Loucy (cell line): ENCODE results near the gene TMEM121.
A peak's percentile ranks its signal among the peaks of the same experiment; 100 is the strongest.

Experiments used
- H2AFZ ChIP-seq: fragments of 200-600 bp; sonication (generic); 2 replicates; pipeline ENCODE4 v1.6.0; 2016; ENCODE audit warnings: antibody characterized with exemption, mild to moderate bottlenecking, low read length, moderate library complexity
- H3F3A ChIP-seq: fragments of 200-600 bp; 2 replicates; pipeline ENCODE4 v1.6.0; 2016; ENCODE audit warnings: antibody characterized with exemption, low read depth, mild to moderate bottlenecking
- H3K27me3 ChIP-seq: fragments of 200-600 bp; sonication (generic); 2 replicates; pipeline ENCODE4 v1.6.1; 2014; ENCODE audit warnings: low read length, mild to moderate bottlenecking; ENCODE audit not compliant: insufficient read depth, poor library complexity, severe bottlenecking
- H3K36me3 ChIP-seq: fragments of 200-600 bp; sonication (generic); 2 replicates; pipeline ENCODE4 v1.6.1; 2016; ENCODE audit warnings: low read length; ENCODE audit not compliant: insufficient read depth
- H3K4me1 ChIP-seq: fragments of 200-600 bp; sonication (generic); 2 replicates; pipeline ENCODE4 v1.5.1; 2014; ENCODE audit warnings: low read length, mild to moderate bottlenecking; ENCODE audit not compliant: insufficient read depth, poor library complexity, severe bottlenecking
- H3K4me2 ChIP-seq: fragments of 200-600 bp; sonication (generic); 2 replicates; pipeline ENCODE4 v1.6.0; 2014; ENCODE audit warnings: antibody characterized with exemption, low read length, low read depth, mild to moderate bottlenecking; ENCODE audit not compliant: poor library complexity, severe bottlenecking
- H3K4me3 ChIP-seq: fragments of 200-600 bp; sonication (generic); 2 replicates; pipeline ENCODE4 v1.5.1; 2014; ENCODE audit warnings: low read length, mild to moderate bottlenecking, mixed read lengths; ENCODE audit not compliant: poor library complexity, severe bottlenecking
- H3K79me2 ChIP-seq: fragments of 200-600 bp; sonication (generic); 2 replicates; pipeline ENCODE4 v1.6.1; 2014; ENCODE audit warnings: low read length; ENCODE audit not compliant: insufficient read depth
- H3K9ac ChIP-seq: fragments of 200-600 bp; sonication (generic); 2 replicates; pipeline ENCODE4 v1.6.0; 2014; ENCODE audit warnings: mild to moderate bottlenecking, low read depth, low read length, moderate library complexity; ENCODE audit not compliant: poor library complexity, severe bottlenecking
- H3K9me2 ChIP-seq: fragments of 200-600 bp; sonication (generic); replicated peaks from 2 replicates; pipeline ENCODE4 v1.6.1; 2016; ENCODE audit warnings: low read depth, low read length, mixed read lengths
- H3K9me3 ChIP-seq: fragments of 200-600 bp; sonication (generic); 2 replicates; pipeline ENCODE4 v1.6.1; 2014; ENCODE audit warnings: mild to moderate bottlenecking, antibody characterized with exemption, low read length, low read depth; ENCODE audit not compliant: insufficient read depth
- H4K20me1 ChIP-seq: fragments of 200-600 bp; sonication (generic); 2 replicates; pipeline ENCODE4 v1.6.0; 2014; ENCODE audit warnings: antibody characterized with exemption, low read length, mild to moderate bottlenecking; ENCODE audit not compliant: insufficient read depth, poor library complexity, severe bottlenecking
- CTCF ChIP-seq: fragments of 200-600 bp; sonication (generic); conservative IDR thresholded peaks from 2 replicates; pipeline ENCODE4 v1.5.1; 2014; ENCODE audit warnings: mild to moderate bottlenecking, antibody characterized with exemption, low read length
- EZH2phosphoT487 ChIP-seq: fragments of 200-600 bp; IDR thresholded peaks from 2 replicates; pipeline ENCODE4 v1.6.1; 2018; ENCODE audit warnings: antibody characterized with exemption, mild to moderate bottlenecking, moderate library complexity, borderline replicate concordance

TMEM121 gene

DNA sequence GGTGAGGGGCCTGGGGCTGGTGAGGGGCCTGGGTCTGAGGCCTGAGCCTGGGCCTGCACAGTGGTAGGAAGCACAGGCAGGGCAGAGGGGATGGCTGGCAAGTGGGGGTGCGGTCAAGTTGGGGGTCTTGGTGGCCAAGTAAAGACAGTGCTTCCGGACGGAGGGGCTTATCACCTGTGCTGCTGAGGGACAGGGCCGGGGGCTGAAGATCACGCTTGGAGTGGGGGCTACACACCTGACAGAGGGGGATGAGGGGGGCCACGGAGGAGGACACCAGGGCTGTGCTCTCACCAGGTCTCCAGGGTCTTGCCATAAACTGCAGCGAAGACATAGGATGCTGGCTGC, 23.1 kb upstream of the TMEM121 start:
- Histone ChIP-seq H4K20me1 (no peaks in the 10 kb centered on the region), H3K9me2 (no peaks in the 10 kb centered on the region), H3K36me3 (no peaks in the 10 kb centered on the region), H3F3A (no peaks in the 10 kb centered on the region), H3K4me3 (no peak overlapping the region), H3K9me3 (no peaks in the 10 kb centered on the region), H3K9ac (no peak overlapping the region), H3K79me2 (no peaks in the 10 kb centered on the region), H2AFZ (no peak overlapping the region), H3K4me2 (no peak overlapping the region), H3K27me3 (no peaks in the 10 kb centered on the region), H3K4me1 (peaks cover 10% of the 10 kb centered on the region)
- TF ChIP-seq CTCF (no peak), EZH2phosphoT487 (no peak)

DNA sequence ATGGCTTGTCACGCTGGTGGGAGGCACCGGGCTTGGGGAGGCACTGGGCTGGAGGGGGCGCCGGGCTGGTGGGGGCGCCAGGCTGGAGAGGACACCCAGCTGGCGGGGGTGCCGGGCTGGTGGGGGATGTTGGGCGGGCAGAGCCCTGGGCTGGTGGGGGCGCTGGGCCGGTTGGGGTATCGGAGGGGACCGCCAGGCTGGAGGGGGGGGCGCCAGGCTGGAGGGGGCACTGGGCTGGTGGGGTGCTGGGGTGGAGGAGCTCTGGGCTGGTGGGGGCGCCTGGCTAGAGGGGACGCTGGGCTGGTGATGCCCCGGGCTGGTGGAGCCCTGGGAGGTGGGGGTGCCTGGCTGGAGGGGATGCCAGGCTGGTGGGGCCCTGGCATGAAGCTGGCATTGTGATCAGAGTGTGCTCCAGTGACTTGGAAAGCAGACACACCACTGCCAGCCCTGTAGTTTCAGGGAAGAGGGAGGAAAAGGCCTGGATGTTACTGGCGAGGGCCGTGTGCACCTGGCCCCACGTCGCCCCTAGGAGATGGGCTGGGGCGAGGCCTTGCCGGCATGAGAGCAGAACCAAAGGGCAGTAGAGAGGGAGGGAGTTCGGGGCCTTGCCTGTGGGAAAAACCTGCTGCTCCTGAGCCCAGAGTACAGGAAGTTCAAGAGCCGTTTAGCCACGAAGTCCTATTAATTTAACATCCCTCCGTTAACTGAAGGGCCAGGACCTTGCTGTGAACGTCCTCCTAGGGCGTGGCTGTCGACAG, 22.3 kb upstream of the TMEM121 start:
- H3K27me3 ChIP-seq, result no peaks in the 10 kb centered on the region
- H3K4me2 ChIP-seq, result peak overlapping the region; percentile 31
- H3K9me2 ChIP-seq, result no peaks in the 10 kb centered on the region
- H3K9me3 ChIP-seq, result no peaks in the 10 kb centered on the region
- no peak overlapping the region for H3K4me3 ChIP-seq
- no peak overlapping the region for H2AFZ ChIP-seq
- no peaks in the 10 kb centered on the region for H3F3A ChIP-seq
- TF ChIP-seq EZH2phosphoT487 (no peak), CTCF (no peak)
- peak overlapping the region; percentile 46 for H3K9ac ChIP-seq
- no peaks in the 10 kb centered on the region for H3K79me2 ChIP-seq
- no peaks in the 10 kb centered on the region for H4K20me1 ChIP-seq
- peaks cover 10% of the 10 kb centered on the region for H3K4me1 ChIP-seq
- no peaks in the 10 kb centered on the region for H3K36me3 ChIP-seq

GRCh38 chr14:105505101-105505500, 21.3 kb upstream of the TMEM121 start:
- Histone ChIP-seq H3K36me3 (no peaks in the 10 kb centered on the region), H3K79me2 (no peaks in the 10 kb centered on the region), H3K4me1 (peaks cover 10% of the 10 kb centered on the region), H2AFZ (no peak overlapping the region), H3K27me3 (no peaks in the 10 kb centered on the region), H3K9me2 (no peaks in the 10 kb centered on the region), H3K9me3 (no peaks in the 10 kb centered on the region), H3K4me2 (no peak overlapping the region), H3F3A (no peaks in the 10 kb centered on the region), H4K20me1 (no peaks in the 10 kb centered on the region), H3K4me3 (no peak overlapping the region), H3K9ac (no peak overlapping the region)
- TF ChIP-seq EZH2phosphoT487 (no peak), CTCF (no peak)
